HG03575 (cell line): Measurements from ENCODE around the gene SLC5A3.

Source experiments
- ATAC-seq: cut with Tn5 transposase; IDR thresholded peaks from one replicate; pipeline ENCODE4 v1.9.1; 2021; ENCODE audit not compliant: unreplicated experiment, insufficient number of reproducible peaks, low FRiP score; ENCODE audit errors: extremely low read depth

The SLC5A3 gene

DNA sequence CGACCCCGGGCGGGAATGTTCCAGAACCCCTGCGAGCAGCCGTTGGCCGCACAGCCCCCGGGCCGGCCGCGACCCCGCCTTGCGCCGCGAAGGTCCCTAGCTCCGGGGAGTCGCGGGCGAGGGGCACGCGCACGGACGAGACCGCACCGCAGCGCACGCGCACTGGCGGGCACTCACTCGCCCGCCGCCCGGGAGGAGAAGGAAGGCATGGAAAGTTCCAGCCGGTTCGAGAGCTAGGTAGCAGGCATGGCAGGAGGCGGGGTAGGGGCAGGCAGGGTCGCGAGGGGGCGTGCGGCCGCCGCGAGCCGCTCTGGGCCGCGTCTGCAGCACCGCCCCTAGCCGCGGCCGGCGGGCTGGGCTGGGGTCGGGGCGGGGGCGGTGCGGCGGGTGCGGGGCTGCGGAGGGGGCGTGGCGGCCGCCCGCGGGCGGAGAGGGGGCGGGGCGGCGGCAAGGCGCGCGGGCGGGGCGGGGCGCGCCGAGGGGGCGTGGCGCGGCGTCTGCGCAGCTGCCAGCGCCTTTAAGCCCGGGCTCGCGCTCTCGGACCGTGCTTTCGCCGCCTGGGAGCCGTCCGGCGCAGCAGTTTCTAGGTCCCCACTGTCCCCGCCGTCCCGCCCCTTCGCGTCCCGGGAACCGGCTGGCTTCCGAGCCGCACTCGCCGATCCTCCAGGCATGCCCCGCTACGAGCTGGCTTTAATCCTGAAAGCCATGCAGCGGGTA lies at the start of gene SLC5A3, which contains the start of gene MRPS6:
SLC5A3 (plus strand) TSS at position 547 of the 717 bp plus-strand sequence. CDS start 21,621 bp downstream, outside the sequence.
MRPS6 (plus strand) TSS at position 547 of the 717 bp plus-strand sequence; CDS start at position 670, 123 bp downstream.
- ATAC-seq, result no peak

DNA sequence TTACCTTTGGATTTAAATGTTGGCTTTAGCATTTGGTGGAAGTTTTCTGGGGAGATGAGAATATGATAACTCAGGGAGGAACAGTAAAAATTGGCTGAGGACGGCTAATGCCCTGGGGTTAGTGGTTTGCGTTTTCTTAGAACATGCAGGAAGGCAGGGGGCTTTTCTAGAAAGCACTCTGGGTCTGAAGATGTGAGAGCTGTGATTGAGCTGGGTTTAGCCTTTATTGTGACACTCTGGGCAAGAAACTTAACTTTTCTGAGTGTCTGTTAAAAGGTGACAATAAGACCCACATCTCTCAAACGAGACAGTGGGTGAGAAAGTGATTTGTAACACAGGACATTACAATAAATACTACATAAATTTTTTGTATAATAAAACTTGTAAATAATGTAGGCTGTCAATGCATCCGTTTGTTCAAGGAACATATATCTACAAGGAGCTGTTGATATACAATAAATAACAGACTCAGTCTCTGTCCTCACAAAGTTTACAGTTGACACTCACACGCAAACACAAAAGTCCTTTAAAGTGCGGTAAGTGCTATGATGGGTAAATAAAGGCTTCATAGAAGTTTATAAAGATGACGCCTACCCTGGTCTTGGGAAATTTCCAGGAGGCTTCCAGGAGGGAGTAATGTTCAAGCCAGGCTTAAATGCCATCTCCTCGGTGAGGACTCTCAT lies 49.5 kb upstream of the SLC5A3 start:
- no peak for ATAC-seq

DNA sequence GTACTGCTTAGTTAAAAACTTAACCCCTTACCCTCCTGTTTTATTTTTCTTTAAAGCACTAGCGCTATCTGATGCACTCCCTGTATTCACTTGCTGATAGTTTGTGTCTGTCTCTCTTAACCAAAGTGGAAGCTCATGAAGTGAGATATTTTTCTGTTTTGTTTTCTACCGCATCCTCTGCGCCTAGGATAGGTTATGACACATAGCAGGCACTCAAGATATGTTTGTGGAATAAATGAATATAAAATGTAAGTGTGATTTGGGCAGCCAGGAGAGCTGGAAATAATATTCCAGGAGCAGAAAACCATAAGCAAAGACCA lies 49.0 kb upstream of the SLC5A3 start:
- no peak for ATAC-seq

DNA sequence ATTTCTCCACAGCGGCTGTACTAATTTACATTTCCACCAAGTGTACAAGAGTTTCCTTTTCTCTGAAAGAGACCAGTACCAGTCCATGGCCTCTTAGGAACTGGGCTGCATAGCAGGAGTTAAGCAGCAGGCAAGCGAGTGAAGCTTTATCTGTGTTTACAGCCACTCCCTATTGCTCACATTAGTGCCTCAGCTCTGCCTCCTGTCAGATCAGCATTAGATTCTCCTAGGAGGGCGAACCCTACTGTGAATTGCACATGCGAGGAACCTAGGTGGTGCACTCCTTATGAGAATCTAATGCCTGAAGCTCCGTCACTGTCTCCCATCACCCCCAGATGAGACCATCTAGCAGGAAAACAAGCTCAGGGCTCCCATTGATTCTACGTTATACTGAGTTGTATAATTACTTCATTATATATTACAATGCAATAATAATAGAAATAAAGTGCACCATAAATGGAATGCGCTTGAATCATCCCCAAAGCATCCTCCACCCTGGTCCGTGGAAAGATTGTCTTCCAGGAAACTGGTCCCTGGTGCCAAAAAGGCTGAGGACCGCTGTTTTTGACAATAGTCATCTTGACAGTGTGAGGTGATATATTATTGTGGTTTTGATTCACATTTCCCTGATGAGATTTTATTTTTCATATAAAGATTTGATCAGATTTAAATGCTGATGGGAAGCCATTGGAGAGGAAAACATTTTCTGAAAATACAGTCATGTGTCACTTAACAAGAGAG lies 45.5 kb upstream of the SLC5A3 start:
- no peak for ATAC-seq

DNA sequence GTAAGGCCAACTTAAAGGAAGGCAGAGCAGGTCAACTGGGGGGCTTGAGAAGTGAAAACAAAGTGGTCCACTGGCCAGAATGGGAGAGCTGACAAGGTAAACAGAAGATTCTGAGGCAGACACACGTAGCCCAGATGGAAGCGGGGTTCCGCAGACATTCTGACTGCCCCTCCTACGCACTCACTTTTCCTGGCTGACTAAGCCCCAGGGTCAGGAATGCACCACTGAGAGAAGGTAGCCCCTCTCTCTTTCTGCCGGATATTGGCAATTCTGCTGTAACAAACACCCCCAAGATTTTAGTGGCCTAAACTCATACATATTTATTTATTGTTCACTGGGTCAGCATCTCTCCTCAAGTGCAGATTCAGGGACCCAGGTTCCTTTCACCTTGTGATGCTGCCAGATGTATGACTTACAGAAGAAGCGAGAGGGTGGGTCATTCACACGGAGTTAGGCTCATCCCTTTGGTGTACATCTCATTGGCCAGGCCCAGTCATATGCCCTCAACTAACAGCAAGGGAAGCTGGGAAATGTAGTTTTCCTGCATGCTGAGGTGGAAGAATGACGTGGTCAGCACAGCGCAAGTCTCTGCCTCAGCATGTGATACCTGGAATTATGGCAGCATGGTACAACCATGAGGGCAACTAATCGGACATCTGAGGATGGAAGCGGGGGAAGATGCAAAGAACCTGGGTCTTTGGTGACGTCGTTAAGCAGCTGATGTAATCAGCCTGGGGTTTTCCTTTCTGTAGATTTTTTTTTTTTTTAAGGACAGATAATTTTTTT lies 43.4 kb upstream of the SLC5A3 start:
- ATAC-seq, result no peak

DNA sequence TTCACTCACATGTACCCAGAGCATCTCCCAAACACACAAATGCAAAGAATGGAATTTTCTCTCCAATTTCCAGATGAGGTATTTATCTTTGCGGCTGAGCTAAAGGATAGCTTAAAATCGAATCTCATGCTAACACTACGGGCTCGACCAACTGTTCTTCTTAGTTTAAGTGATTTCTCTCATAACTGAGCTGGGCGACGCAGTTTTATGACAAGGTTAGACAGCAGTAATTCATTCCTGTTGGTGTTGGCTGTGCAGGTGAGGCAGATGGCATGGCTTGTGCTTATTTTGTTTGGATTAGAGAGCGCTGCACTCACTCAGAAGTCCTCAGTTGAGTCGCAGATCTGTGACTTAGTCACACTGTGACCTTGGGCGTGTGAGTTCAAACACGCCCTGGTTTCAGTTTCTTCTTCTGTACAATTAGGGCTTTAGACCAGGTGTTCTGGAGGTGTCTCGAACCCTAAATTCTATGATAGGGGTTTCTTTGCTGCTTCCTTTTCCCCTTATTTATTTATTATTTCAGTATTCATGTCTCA lies 41.5 kb upstream of the SLC5A3 start:
- ATAC-seq, result no peak

DNA sequence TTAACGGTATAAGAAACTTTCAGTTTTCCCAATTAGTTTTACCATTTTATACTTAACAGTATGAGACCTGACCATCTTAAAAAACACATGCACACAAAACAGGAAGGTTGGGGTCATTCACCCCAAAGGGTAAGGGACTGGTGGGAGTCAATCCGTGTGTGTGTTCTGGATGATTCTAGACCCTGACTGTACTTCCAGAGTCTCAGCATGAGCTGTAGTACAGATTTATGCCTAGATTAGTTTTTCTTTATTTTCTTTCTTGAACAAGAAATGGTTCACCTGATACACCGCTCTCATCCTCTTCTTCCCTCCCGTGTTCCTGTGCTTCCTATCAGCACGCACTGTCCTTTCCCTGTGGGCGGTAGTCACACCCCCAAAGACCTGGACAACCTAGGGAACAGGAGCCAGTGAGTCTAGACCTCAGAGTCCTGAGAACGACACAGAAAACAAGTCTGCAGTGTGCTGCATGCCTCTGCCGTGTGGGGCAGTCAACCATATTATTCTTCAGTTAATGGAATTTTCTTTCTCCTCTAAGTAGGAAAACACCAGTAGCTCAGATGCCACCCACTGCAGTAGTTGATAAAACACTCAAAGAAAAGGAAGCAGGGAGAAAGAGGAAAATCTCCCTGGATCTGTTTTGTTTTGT lies 38.9 kb upstream of the SLC5A3 start:
- no peak for ATAC-seq

DNA sequence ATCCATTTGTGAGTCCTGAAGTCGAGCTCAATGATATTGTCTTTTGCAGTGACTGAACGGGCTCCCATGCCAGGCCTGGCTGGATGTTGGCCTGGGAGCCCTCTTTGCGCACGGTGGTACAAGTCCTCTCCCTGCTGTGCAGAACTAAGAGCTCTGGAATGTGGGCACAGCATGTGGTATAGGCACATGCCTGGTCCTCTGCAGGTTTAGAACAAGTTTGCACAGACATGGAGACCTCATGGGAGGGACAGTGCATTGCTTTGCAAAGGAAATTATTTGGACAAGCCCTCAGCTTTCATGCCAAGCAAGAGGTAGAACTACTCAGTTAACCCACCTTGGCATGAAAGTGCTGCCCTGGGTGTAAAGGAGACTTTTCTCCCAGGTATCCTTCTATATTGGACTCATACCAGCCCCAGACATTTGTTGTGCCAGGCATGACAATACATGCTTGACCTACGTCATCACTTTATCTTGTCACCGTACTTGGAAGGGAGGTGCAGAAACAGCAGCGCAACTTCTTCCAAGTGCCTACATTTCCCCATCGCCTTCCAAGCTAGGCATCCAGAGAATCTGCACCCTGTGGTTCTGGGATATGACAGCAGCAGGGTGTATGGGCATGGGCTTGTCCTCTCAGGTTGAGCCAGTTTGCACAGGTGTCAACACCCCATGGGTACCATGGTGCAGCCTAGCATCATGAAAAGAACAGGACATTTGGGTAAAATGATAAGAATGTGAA lies 37.6 kb upstream of the SLC5A3 start:
- no peak for ATAC-seq

DNA sequence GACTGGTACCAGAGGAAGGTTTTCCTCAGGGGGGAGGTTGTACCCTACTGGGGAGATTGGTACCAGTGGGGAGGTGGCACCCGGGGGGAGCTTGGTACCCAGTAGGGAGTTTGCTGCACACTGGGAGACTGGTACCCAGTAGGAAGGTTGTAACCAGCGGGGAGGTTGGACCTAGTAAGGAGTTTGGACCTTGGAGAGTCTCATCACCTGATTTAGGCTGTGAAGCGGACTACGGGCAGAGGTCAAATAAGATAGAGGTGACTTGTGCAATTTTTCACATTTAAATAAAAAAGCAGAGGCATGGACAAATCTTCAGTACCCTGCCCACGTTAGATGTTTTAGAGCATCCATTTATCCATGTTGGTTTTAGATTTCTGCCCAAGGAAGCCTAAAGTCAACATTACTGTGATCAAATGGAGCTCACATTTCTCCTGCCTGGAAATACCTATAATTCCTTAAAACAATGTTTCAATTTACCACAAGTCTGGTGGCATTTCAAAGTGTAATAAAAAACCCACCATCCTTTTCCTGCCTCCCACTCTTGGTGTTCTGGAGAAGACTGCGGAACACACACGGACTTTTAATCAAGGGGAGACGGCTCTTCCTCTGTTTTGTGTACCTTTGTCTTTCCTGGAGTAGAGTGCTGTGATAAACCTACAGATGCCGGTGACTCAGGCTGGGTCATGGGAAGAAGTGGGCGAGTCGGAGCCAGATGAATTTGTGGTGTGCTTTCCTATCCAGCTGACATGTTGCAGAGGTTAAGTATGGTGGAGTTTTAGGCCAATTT lies 36.2 kb upstream of the SLC5A3 start:
- no peak for ATAC-seq

DNA sequence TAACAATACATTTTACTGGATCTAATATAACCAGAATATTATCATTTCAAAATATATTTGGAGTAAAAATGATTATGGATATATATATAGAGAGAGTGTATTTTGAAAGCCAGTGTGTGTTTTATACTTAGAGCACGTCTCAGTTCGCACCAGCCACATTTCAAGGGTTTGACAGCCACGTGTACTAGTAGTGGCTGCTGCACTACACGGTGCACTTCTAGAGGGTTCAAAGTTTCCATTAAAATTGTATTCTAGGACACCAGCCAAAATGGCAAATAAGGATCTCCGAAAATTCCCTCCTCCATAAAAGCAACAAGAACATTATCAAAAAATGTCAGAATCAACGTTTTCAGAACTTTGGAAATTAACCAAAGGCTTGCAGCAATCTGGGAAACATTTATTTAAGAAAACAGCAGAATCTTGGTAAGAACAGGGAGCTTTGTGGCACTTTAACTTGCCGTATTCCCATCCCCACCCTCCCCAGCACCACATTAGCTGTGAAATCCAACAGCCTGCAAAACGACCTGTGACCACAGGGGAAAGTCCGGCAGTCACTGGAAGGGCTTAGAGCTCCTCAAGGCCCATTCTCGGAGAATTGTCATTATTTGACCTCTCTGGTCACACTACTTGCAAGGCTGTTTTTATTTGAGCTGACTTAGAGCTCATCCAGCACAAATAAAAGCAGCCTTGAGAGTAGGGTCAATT lies 33.5 kb upstream of the SLC5A3 start:
- ATAC-seq, result no peak

DNA sequence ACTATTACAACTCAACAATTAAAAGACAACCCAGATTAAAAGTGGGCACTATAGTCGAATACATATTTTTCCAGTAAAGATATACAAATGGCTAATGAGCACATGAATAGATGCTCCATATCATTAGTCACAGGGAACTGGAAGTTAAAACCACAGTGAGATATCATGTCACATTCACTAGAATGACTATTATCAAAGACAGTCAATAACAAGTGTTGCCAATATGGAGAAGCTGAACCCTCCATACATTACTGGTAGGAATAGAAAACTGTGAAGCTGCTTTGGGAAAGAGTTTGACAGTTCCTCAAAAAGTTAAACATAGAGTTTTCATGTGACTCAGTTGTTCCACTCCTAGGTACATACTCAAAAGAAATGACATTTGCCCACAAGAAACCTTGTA lies 30.6 kb upstream of the SLC5A3 start:
- ATAC-seq, result no peak

DNA sequence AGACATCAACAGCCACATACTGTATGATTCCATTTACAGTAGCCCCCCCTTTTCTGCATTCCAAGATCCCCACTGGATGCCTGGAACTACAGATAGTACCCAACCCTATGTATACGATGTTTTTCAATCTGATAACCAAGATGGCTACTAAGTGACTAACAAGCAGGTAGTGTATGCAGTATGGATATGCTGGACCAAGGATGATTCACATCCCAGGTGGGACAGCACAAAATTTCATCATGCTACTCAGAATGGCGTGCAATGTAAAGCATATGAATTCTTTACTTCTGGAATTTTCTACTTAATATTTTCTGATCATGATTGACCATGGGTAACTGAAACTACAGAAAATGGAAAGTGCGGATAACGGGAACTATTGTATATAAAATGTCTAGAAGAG lies 30.0 kb upstream of the SLC5A3 start:
- ATAC-seq, result no peak

DNA sequence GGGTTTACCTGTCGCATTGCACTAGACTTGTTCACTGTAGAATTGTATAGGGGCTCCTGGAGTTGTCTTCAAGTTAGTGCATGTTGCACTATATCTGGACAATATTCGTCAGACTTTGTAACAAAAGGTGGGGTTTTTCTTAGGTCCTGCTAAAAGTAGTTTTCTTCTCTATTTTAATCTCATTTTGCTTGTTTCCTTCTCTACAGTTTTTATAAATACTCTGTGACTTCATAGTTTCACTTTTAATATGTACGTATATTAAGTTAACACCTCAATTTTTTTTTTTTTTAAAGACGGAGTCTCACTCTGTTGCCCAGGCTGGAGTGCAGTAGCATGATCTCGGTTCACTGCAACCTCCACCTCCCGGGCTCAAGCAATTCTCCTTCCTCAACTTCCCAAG lies 26.5 kb upstream of the SLC5A3 start:
- peak; percentile 78 for ATAC-seq

DNA sequence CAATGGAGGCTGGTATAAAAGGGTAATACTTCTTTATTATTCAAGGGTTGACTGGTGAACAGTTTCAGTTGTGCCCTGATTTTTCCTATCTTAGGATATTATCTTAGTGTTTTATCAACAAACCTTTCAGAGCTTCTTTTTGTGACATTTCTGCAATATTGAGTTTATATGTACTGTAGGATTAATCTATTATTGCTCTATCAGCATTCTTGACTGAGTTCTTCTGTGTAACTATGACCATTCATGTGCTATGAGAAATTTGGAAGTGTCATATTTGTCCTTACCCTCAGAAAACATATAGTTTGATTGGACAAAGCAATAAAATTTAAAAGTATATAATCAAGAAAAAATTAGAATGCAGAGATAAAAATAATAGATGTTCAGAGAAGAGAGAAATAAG lies 25.5 kb upstream of the SLC5A3 start:
- ATAC-seq, result no peak

DNA sequence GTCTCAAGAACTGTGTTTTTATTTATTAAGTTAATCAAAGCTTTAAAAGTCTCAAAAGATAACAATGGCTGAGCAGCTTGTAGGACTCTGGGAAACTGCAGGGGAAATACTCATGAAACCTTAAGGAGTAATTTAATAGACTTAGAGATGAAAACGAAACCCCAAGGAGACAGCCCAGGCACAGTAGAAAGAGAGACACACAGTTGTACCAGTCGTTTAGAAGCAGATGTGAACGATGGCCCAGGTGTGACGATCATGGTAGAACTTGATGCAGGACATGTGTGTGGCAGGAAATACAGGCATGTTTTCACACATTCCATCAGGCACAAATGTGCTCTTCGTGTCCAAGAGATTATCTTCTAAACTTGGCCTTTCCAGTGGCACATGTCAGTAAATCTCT lies 21.2 kb upstream of the SLC5A3 start:
- no peak for ATAC-seq

DNA sequence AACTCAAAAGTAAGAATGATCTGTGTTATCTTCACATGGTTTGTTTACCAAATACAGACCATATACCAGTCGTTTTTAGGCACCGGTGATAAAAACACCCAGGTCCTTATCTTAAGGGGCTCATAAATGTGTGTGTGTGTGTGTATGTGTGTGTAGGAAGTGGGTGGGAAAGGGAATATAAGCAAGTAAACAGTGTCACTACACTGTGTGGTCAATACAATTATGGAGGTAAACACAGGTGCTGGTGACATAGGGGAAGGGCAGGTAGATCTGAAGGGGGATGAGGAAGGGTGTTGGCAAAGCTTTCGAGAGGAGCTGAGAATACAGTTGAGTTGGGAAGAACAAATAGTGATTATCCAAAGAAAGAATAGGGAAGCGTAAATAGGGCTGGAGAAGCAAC lies 19.1 kb upstream of the SLC5A3 start:
- no peak for ATAC-seq

DNA sequence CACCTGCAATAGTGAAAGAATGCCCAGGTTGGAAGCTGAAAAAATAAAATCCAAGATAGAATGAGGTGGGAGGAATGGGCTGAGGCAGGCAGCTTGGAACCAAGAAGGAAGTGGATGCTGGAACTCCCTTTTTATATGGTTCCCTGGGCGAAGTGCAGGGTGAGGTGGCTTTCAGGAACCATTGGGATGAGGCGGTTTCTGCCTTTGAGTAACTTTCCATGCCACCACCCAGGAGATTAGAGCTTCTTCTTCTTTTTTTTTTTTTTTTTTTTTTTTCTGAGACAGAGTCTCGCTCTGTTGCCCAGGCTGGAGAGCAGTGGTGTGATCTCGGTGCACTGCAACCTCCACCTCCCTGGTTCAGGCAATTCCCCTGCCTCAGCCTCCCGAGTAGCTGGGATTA lies 17.8 kb upstream of the SLC5A3 start:
- no peak for ATAC-seq
